GM19455 (cell line): ENCODE data around the gene C1QTNF7.

Experiments
- ATAC-seq: cut with Tn5 transposase; IDR thresholded peaks from one replicate; pipeline ENCODE4 v1.9.1; 2021; ENCODE audit not compliant: unreplicated experiment

C1QTNF7 gene

GRCh38 chr4:15413623-15414019 lies 14.2 kb upstream of the C1QTNF7 start:
- ATAC-seq, result no peak

GRCh38 chr4:15414551-15415091 lies 13.2 kb upstream of the C1QTNF7 start:
- no peak for ATAC-seq

- ATAC-seq, result no peak
Measured at GRCh38 chr4:15416357-15417232, 11.2 kb upstream of the C1QTNF7 start.

- ATAC-seq, result no peak
Measured at GRCh38 chr4:15417233-15417660, 10.6 kb upstream of the C1QTNF7 start.

- no peak for ATAC-seq
Measured at GRCh38 chr4:15418956-15419355, 8.9 kb upstream of the C1QTNF7 start.

GRCh38 chr4:15420642-15421041 lies 7.2 kb upstream of the C1QTNF7 start:
- no peak for ATAC-seq

- ATAC-seq, result no peak
Measured at GRCh38 chr4:15423285-15423711, 4.5 kb upstream of the C1QTNF7 start.

- ATAC-seq, result no peak
Measured at GRCh38 chr4:15425520-15425919, 2.3 kb upstream of the C1QTNF7 start.

- ATAC-seq, result no peak
Measured at GRCh38 chr4:15427161-15427560, 672 bp upstream of the C1QTNF7 start.

- no peak for ATAC-seq
Measured at GRCh38 chr4:15428611-15429010, 778 bp downstream of the C1QTNF7 start.

- no peak for ATAC-seq
Measured at GRCh38 chr4:15434091-15434490, 6.3 kb downstream of the C1QTNF7 start.

- ATAC-seq, result no peak
Measured at GRCh38 chr4:15434676-15435075, 6.8 kb downstream of the C1QTNF7 start.

GRCh38 chr4:15436513-15436912 lies 8.7 kb downstream of the C1QTNF7 start:
- no peak for ATAC-seq

GRCh38 chr4:15438939-15439524 lies 11.2 kb downstream of the C1QTNF7 start:
- no peak for ATAC-seq

GRCh38 chr4:15443371-15444160 lies 15.7 kb downstream of the C1QTNF7 start:
- no peak for ATAC-seq

- no peak for ATAC-seq
Measured at GRCh38 chr4:15444276-15444675, 16.4 kb downstream of the C1QTNF7 start.

GRCh38 chr4:15444879-15445547 lies 17.2 kb downstream of the C1QTNF7 start:
- no peak for ATAC-seq

GRCh38 chr4:15451181-15451865 lies 23.5 kb downstream of the C1QTNF7 start:
- no peak for ATAC-seq

GRCh38 chr4:15451866-15452765 lies 24.3 kb downstream of the C1QTNF7 start:
- no peak for ATAC-seq
